RPMI7951 (cell line): ENCODE data around the gene RCAN3. TPM values are rescaled to one million over a fixed set of nuclear protein-coding genes. Genes with fewer than 3 reads are reported as not detected.
A peak's percentile ranks its signal among the peaks of the same experiment; 100 is the strongest.

Experiments
- DNase-seq: peaks from one replicate; pipeline ENCODE4 v3.0.0-alpha.2; 2012; ENCODE audit warnings: low read depth
- total RNA-seq: library from RNA; depleted of rRNA; stranded (reverse); fragments of >200 nt; shearing (Covaris generic); gene quantifications from 2 replicates; pipeline ENCODE4 v1.2.3, GENCODE V29; 2014

RCAN3 gene
- total RNA-seq, 1 experiment from 2014 or later: 19.6 TPM

DNA sequence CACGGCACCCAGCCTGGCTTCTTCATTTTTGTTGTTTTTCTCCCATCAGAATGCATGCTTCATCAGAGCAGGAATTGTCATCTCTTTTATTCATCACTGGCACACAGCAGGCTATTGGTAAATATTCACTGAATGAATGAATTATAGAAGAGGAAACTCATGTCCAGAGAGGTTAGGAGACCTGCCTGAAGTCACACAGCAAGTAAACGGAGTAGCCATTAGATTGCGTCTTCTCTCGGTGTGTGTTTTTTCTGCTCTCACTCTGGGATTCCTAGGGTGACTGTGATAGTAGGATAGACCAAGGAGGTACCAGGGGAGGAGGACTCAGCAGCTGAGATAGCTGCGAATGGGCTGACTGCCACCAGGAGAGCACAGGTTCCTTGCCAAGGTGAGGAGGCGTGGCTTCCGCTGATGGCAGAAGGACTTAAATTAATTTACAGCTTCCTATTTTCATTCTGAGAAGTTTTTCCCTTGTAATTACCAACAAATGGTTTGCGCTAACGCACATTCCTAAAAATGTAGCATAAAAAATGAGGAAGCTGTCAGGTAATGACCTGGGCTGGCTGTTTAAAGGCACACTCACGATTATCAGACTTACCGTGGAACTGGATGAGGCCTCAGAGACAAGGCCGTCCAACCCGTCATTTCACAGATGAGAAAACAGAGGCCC lies 48.8 kb downstream of the RCAN3 start:
- no peak for DNase-seq

GRCh38 chr1:24551960-24552571 lies 49.4 kb downstream of the RCAN3 start:
- no peak for DNase-seq

DNA sequence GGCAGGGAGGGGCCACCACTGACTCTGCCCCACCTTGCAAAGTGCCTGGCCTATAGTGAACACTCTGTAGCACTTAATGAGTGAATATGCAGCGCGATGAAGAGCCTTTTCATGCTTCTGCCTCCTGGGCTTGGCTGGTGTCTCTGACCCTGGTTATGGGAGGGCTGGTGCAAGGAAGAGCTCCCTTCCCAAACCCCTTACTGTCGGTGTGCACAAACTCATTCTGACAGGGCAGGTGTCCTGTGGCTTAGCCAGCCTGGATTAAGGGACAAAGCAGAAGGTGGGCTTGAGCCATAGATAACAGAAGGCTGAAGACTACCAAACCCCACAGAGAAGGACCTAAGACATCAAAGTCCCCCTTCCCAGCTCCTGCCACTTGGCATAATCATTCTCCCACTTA lies 51.3 kb downstream of the RCAN3 start:
- DNase-seq: no peak

DNA sequence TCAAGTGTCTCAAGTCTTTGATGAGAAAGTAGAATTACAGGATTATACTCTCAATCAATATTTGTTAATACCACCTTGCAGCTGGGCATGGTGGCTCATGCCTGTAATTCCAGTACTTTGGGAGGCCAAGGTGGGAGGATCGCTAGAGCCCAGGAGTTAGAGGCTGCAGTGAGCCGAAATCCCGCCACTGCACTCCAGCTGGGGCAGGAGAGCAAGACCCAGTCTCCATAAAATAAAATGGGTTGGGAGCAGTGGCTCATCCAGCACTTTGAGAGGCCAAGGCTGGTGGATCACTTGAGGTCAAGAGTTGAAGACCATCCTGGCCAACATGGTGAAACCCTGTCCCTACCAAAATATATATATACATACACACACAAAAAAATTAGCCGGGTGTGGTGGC lies 52.1 kb downstream of the RCAN3 start:
- no peak for DNase-seq

- DNase-seq: no peak
Observed at GRCh38 chr1:24555591-24556413, 53.2 kb downstream of the RCAN3 start, which contains the start of gene NCMAP. TSS of gene NCMAP (plus strand) at chr1:24556087. CDS start at chr1:24595431, 39,344 bp downstream.

DNA sequence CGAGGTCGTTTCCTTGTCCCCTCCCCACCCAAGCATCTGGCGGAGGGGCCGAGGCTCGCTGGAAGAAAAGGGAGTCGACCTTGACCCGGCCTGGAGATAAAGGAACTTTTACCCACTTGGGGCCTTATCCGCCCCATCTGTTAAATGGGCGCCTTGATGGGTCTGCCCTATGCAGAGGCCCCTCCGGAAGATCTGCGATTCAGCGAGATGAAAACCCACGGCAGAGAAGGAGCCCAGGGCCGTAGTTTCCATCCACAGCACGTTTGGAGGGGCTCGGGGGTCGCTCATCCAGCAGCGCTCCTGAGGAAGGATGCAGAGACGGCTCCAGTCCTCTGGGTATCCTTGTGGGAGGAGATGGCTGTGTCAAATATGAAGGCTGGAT lies 53.8 kb downstream of the RCAN3 start:
- no peak for DNase-seq

DNA sequence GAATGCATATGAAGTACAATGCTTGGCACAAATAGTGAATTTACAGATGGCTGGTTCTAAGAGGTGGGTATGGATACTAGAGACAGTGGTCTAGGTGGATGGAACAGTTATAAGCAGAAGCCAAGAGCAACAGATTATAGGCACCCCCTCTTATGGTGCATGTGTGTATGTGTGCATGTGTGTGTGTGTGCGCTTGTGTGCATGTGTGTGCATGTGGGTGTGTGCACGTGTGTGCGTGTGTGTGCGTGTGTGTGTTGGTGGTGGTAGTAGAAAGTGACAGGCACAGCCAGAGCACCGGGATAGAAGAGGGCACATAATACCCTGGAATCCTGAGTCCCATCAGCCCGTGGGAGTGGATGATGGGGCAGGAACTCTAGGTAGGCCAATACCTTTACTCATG lies 54.6 kb downstream of the RCAN3 start:
- no peak for DNase-seq

DNA sequence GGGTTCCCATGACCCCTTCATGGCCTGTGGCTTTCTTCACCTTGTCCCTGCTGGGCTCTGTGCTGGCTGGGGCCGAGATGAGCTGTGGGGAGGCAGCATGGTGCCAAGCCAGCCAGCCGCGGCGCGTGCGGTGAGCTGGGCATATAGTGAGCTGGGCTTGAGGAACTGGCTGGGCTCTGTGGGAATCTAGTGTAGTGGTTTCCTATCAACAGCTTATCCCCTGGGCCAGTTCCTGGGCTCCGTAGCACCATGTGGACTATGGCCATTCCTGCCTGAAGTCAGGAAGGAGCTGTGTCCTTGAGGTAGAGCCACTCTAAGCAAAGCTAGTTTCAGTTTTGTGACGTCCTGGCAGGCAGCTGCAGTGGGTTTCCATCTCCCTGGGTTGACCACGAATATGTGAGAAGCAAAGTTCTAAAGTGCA lies 55.1 kb downstream of the RCAN3 start:
- no peak for DNase-seq

GRCh38 chr1:24558455-24558854 lies 55.8 kb downstream of the RCAN3 start:
- no peak for DNase-seq

- DNase-seq: peak; percentile 96
Observed at GRCh38 chr1:24558902-24559791, 56.5 kb downstream of the RCAN3 start.

GRCh38 chr1:24560361-24560760 lies 57.7 kb downstream of the RCAN3 start:
- DNase-seq: no peak

GRCh38 chr1:24562625-24563024 lies 60.0 kb downstream of the RCAN3 start:
- no peak for DNase-seq

DNA sequence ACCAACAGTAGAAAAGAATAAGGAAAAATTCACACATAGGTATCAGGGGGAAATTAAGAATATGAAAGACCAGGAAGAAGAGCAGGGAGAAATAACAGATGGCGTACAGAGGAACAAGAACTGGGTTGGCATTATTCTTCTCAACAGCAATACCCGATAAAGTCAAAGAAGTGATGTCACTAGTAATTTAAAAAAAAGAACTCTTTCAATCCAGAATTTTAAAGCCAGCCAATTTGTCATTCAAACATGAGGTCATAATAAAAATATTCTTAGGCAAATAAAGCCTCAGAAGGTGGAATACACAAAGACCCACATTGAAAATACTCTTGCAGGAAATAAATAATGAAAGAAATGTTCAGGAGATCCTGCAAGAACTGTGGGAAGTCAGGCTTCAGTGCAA lies 62.1 kb downstream of the RCAN3 start:
- no peak for DNase-seq

DNA sequence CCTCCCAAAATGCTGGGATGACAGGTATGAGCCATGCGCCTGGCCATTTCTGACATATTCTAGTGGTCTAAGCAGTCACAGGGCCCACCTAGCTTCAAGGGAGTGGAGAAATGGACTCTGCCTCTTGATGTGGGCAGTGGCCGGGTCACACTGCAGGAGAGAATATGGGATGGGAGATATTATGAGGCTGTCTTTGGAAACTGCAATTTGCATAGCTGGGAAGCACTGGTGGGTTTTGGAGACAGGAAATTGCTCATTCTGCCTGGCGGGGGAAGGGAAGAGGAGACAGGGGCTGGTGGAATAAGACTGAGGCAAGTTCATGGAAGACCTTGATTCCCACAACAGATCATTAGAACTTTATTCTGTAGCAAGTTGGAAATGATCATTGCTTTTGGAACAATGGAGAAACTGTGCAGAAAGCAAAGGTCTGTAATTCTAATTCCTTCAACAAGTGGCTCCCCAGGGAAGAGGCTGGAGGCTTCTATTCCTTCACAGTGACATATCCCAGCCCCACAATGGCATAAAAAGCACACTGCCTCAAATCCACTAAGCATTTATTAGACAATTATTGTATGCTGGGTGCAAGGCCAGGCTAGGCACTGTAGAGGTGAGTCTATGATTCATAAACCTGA lies 63.7 kb downstream of the RCAN3 start:
- DNase-seq: peak; percentile 41

GRCh38 chr1:24567792-24568388 lies 65.3 kb downstream of the RCAN3 start:
- DNase-seq: peak; percentile 69

DNA sequence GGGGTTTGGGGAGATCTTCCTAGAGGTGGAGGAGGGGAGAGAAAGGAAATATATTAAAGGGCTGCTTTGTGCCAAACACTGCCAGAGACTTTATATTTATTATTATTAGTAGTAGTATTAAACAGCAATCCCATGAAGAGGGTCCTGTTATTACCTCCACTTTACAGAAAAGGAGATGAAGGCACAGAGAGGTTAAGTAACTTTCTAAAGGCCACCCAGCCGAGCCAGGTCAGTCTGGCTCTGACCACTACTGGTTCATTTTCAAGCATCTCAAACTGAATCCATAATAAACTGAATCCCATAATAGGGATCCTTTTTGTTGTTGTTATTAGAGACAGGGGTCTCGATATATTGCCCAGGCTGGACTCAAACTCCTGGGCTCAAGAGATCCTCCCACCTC lies 65.8 kb downstream of the RCAN3 start:
- no peak for DNase-seq

DNA sequence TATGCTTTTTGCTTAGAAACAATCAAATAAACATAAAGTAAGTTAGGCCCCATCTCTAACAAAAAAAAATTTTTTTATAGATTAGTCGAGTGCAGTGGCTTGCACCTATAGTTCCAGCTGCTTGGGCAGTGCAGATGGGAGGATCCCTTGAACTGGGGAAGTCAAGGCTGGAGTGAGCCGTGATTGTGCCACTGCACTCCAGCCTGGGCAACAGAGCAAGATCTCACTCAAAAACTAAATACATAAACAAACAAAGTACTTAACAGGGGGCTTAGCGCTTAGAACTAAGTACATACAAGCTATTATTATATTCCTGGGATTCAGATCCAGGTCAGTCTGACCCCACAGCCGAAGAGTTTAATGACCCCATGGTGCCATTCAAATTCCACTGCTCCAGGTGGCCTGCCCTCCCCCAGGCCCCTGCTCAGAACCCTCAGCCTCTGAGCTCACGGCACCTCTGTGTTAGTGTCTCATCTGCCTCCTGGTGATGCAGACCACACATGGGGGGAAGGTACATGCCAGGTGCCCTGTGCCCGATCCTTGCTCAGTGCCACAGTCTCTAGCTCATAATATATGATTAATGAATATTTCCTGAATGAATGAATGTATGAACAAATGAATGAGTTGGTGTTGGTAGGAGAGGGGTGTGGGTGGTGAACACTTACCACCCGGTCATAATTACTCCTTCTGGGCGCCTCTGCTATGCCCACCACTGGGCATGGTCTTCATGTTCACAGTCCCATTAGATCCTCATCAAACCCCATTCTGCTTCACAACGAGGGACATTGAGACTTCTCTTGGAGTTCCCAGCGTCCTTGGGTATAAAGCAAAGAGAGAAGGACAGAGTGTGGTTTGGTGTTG lies 67.9 kb downstream of the RCAN3 start:
- DNase-seq: no peak

DNA sequence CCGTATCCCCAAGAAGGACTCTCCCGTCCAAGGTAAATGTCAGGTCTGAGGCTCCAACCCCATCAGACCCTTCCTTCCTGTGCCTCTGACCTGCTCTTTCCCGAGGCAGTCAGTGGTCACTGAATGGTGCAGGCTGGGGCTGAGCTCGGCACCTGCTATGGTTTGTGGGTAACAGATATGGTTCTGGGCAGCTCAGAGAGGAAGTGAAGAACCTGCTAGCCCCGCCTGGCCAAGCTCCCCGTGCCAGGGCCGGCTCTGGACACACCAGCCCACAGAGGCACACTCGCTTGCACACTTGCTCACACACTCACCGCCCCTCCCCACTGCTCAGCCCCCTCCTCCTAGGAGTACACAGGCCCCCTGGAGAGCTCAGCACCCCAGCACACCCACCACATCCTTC lies 69.7 kb downstream of the RCAN3 start:
- no peak for DNase-seq

GRCh38 chr1:24575905-24576587 lies 73.4 kb downstream of the RCAN3 start:
- peak; percentile 29 for DNase-seq
